ENCODE measurements around the gene GRWD1. TPM values are rescaled to one million over a fixed set of nuclear protein-coding genes. Genes with fewer than 3 reads are reported as not detected.

Gene GRWD1
- total and polyA plus RNA-seq, 2 of the 8 experiments (the other 6 are each of a cell fraction or from before 2014, with no cell fraction given) = 36.9 to 61.9 TPM

GRCh38 chr19:48490981-48491792 lies 45.4 kb downstream of the GRWD1 start:
- Histone ChIP-seq H3K4ac (replicated peaks; ENCODE audit: insufficient read length, low read depth, low read length) (no peak overlapping the region), H3K56ac (replicated peaks; ENCODE audit: insufficient read length, low read depth, low read length) (no peak overlapping the region), H2BK15ac (ENCODE audit: low read length) (0 out of 2 replicates have a peak overlapping the region, but pooled peaks have one; percentile 72), H3K18ac (ENCODE audit: extremely low read depth, low read length) (peak overlapping the region; percentile 60; the same call in 1 of the 2 replicates), H4K8ac (ENCODE audit: extremely low read depth, insufficient read depth, low read length) (peak overlapping the region; percentile 19; the same call in 1 of the 2 replicates), H3K79me2 (ENCODE audit: control insufficient read depth in 1 of 2, insufficient read depth in 2 of 2, low read length in 2 of 2) (no peaks in the 10 kb centered on the region), H2BK12ac (ENCODE audit: low read depth, low read length) (peak overlapping the region; percentile 94), H3K23ac (ENCODE audit: insufficient read length) (no peak overlapping the region), H4K20me1 (replicated peaks in 1 of 2; ENCODE audit: control insufficient read depth in 1 of 2, insufficient read depth in 2 of 2, low read length in 2 of 2) (peaks cover 0 to 4% of the 10 kb centered on the region in 2 experiments), H2BK5ac (ENCODE audit: low read depth, low read length) (peak overlapping the region; percentile 52; the same call in 1 of the 2 replicates), H3K4me2 (ENCODE audit: insufficient read depth in 1 of 2, low read depth in 2 of 2, low read length in 2 of 2) (peak overlapping the region; percentile 61 to 81), H4K91ac (replicated peaks; ENCODE audit: insufficient read length, low read length) (no peak overlapping the region), H2BK120ac (replicated peaks; ENCODE audit: low read depth, low read length) (no peak overlapping the region), H3K9me3 (ENCODE audit: insufficient read depth in 2 of 2, low read depth in 1 of 2, low read length in 1 of 2) (no peaks in the 10 kb centered on the region), H3K36me3 (ENCODE audit: control insufficient read depth in 2 of 4, insufficient read depth in 4 of 4, low read length in 3 of 4) (no peaks in the 10 kb centered on the region; a peak in 1 of 8 replicates), H3K9ac (replicated peaks in 1 of 4; ENCODE audit: extremely low read depth in 1 of 4, low read depth in 3 of 4, low read length in 3 of 4) (peak overlapping the region in 3 of 4 experiments; percentile 38 to 44 (median 42); a peak in 5 of 7 replicates), H3K27ac (ENCODE audit: low read depth, low read length) (peak overlapping the region; percentile 71), H2BK20ac (ENCODE audit: low read length) (no peak overlapping the region), H3K14ac (ENCODE audit: insufficient read length) (no peak overlapping the region), H4K5ac (ENCODE audit: insufficient read length, low read depth, low read length) (peak overlapping the region; percentile 0), H3K4me1 (replicated peaks in 1 of 4; ENCODE audit: control insufficient read depth in 3 of 4, insufficient read depth in 4 of 4, low read length in 3 of 4) (peaks cover 0 to 21% (median 15%) of the 10 kb centered on the region in 4 experiments; a peak in 6 of 7 replicates), H2AK5ac (ENCODE audit: low read depth, low read length) (no peak overlapping the region; the same call in 1 of the 2 replicates), H3K23me2 (ENCODE audit: low read depth, low read length) (peaks cover 6% of the 10 kb centered on the region; the same call in 1 of the 2 replicates), H3K79me1 (ENCODE audit: low read depth, low read length) (no peaks in the 10 kb centered on the region; the same call in 1 of the 2 replicates), H3K27me3 (replicated peaks in 1 of 4; ENCODE audit: control insufficient read depth in 3 of 4, extremely low read depth in 1 of 4, insufficient read depth in 3 of 4, low read length in 3 of 4) (peaks cover 0 to 5% (median 4%) of the 10 kb centered on the region in 4 experiments; a peak in 3 of 7 replicates), H3K4me3 (ENCODE audit: extremely low read depth in 1 of 4, insufficient read depth in 2 of 4, low read depth in 3 of 4, low read length in 4 of 4) (peak overlapping the region; percentile 27 to 61 (median 40)), H2AFZ (ENCODE audit: low read length) (no peak overlapping the region)
- FAIRE-seq (no peak), DNase-seq (ENCODE audit: low read depth in 1 of 2, low spot score in 2 of 2) (peak in 1 of 2 experiments; percentile 87)
- CTCF ChIA-PET (ENCODE audit: partially characterized antibody) = interaction anchor here (0.5 to 5.5 kb wide), 13 partner anchors 11 to 200 kb away, joined by 3 to 105 read pairs (median 5); partner anchors contain the start of gene KDELR1
- POLR2A ChIA-PET (ENCODE audit: partially characterized antibody) = interaction anchor here (1.1 to 14.8 kb wide), 13 partner anchors 9 to 220 kb away, joined by 3 to 176 read pairs (median 3); partner anchors contain the start of genes RPL18 and SPHK2
- 2% methylated on average over 10 of the region's 50 CpGs; no CpG with 5 or more reads in 1 of the 2 experiments for WGBS, 2 experiments (ENCODE audit: extremely low coverage in 1 of 2, insufficient coverage in 1 of 2, insufficient read length in 1 of 2, insufficient replicate concordance in 2 of 2, low coverage in 1 of 2, low lambda C conversion rate in 2 of 2, missing lambda C conversion rate in 1 of 2)
- TF ChIP-seq SIN3A (conservative IDR thresholded peaks at IDR 0.05 in 1 of 2, IDR thresholded peaks at IDR 0.05 in 1 of 2; ENCODE audit: low read depth in 1 of 2, low read length in 2 of 2) (0 out of 4 replicates have a peak, but pooled peaks of 1 of the 2 experiments have one; percentile 45), TCF12 (IDR thresholded peaks at IDR 0.05; ENCODE audit: low read depth, low read length) (0 out of 2 replicates have a peak, but pooled peaks have one; percentile 41), TAF1 (IDR thresholded peaks at IDR 0.05; ENCODE audit: low read depth, low read length) (peak; percentile 58; the same call in 1 of the 2 replicates), HDAC6 (IDR thresholded peaks at IDR 0.05; ENCODE audit: low read depth, low read length) (no peak), POLR2AphosphoS5 (IDR thresholded peaks at IDR 0.05; ENCODE audit: low read depth, low read length) (0 out of 2 replicates have a peak, but pooled peaks have one; percentile 65), SIRT6 (IDR thresholded peaks at IDR 0.05; ENCODE audit: low read length) (no peak), RNF2 (IDR thresholded peaks at IDR 0.05; ENCODE audit: borderline replicate concordance, low read depth, low read length, missing control alignments, poor library complexity, severe bottlenecking) (no peak), EGR1 (IDR thresholded peaks at IDR 0.05; ENCODE audit: borderline replicate concordance, low read depth, low read length) (peak; percentile 96), SP1 (IDR thresholded peaks at IDR 0.05; ENCODE audit: low read depth, low read length) (0 out of 2 replicates have a peak, but pooled peaks have one; percentile 42), POLR2A (IDR thresholded peaks at IDR 0.05; ENCODE audit: control extremely low read depth in 1 of 2, low read depth in 2 of 2, low read length in 2 of 2) (peak in 1 of 2 experiments; percentile 77; a peak in 1 of 3 replicates)
